ENCODE data around the gene TRAPPC11.

DNA sequence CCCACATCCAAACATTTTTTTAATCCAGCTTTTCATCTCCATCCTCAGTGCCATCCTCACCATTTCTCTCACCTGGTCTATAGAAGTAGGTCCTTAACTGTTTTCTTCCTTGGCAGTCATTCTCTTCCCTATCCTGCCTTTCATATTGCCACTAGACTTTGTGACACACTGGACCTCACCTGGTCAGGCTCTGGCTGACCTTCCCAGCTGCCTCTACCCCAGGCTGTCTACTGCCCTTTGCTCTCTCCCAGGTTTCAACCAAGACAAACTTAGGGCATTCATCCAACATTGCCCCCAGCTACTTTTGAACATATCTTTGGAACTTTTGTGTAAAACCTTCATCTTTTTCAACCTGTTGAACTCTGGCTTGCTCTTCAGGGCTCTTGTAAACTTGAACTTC lies 39.8 kb downstream of the TRAPPC11 start:
- TF ChIP-seq, protein P1, sequence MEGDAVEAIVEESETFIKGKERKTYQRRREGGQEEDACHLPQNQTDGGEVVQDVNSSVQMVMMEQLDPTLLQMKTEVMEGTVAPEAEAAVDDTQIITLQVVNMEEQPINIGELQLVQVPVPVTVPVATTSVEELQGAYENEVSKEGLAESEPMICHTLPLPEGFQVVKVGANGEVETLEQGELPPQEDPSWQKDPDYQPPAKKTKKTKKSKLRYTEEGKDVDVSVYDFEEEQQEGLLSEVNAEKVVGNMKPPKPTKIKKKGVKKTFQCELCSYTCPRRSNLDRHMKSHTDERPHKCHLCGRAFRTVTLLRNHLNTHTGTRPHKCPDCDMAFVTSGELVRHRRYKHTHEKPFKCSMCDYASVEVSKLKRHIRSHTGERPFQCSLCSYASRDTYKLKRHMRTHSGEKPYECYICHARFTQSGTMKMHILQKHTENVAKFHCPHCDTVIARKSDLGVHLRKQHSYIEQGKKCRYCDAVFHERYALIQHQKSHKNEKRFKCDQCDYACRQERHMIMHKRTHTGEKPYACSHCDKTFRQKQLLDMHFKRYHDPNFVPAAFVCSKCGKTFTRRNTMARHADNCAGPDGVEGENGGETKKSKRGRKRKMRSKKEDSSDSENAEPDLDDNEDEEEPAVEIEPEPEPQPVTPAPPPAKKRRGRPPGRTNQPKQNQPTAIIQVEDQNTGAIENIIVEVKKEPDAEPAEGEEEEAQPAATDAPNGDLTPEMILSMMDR (IDR thresholded peaks at IDR 0.05), result no peak
- no peak for TF ChIP-seq POLR2A (IDR thresholded peaks at IDR 0.05)
- no peak for TF ChIP-seq POLR2AphosphoS5 (IDR thresholded peaks at IDR 0.05)
- no peak for TF ChIP-seq EP300 (IDR thresholded peaks at IDR 0.05)

Data from suprapubic skin (tissue), 4 donors.